Measurements from ENCODE around the gene PLXDC1.

Gene PLXDC1

GRCh38 chr17:39096508-39097149 lies 54.8 kb downstream of the PLXDC1 start:
- no peak for DNase-seq (ENCODE audit: low read depth)

GRCh38 chr17:39095309-39095686 lies 56.1 kb downstream of the PLXDC1 start:
- no peak for DNase-seq (ENCODE audit: low read depth)

GRCh38 chr17:39094607-39095308 lies 56.7 kb downstream of the PLXDC1 start:
- no peak for DNase-seq (ENCODE audit: low read depth)

GRCh38 chr17:39092692-39093230 lies 58.7 kb downstream of the PLXDC1 start:
- DNase-seq (ENCODE audit: low read depth), result no peak

GRCh38 chr17:39090908-39091665 lies 60.4 kb downstream of the PLXDC1 start:
- DNase-seq (ENCODE audit: low read depth), result no peak

GRCh38 chr17:39090400-39090799 lies 61.0 kb downstream of the PLXDC1 start:
- no peak for DNase-seq (ENCODE audit: low read depth)

GRCh38 chr17:39084558-39084957 lies 66.9 kb downstream of the PLXDC1 start:
- no peak for DNase-seq (ENCODE audit: low read depth)

- DNase-seq (ENCODE audit: low read depth), result no peak
These were observed 68.2 kb downstream of the PLXDC1 start for GRCh38 chr17:39083270-39083669.

- no peak for DNase-seq (ENCODE audit: low read depth)
These were observed 69.0 kb downstream of the PLXDC1 start for GRCh38 chr17:39082482-39082881.

GRCh38 chr17:39081851-39082250 lies 69.6 kb downstream of the PLXDC1 start:
- no peak for DNase-seq (ENCODE audit: low read depth)

- DNase-seq (ENCODE audit: low read depth), result no peak
These were observed 70.9 kb downstream of the PLXDC1 start for GRCh38 chr17:39080421-39081078.

GRCh38 chr17:39079836-39080235 lies 71.6 kb downstream of the PLXDC1 start:
- no peak for DNase-seq (ENCODE audit: low read depth)

GRCh38 chr17:39077866-39078265 lies 73.6 kb downstream of the PLXDC1 start:
- no peak for DNase-seq (ENCODE audit: low read depth)

- no peak for DNase-seq (ENCODE audit: low read depth)
These were observed 74.2 kb downstream of the PLXDC1 start for GRCh38 chr17:39077252-39077651.

GRCh38 chr17:39074676-39075075 lies 76.8 kb downstream of the PLXDC1 start:
- DNase-seq (ENCODE audit: low read depth), result no peak

GRCh38 chr17:39073916-39074315 lies 77.5 kb downstream of the PLXDC1 start:
- DNase-seq (ENCODE audit: low read depth), result no peak

GRCh38 chr17:39073353-39073752 lies 78.1 kb downstream of the PLXDC1 start:
- no peak for DNase-seq (ENCODE audit: low read depth)

GRCh38 chr17:39071573-39071972 lies 79.9 kb downstream of the PLXDC1 start:
- no peak for DNase-seq (ENCODE audit: low read depth)

GRCh38 chr17:39069114-39069756 lies 82.2 kb downstream of the PLXDC1 start:
- no peak for DNase-seq (ENCODE audit: low read depth)

GRCh38 chr17:39064819-39065218 lies 86.6 kb downstream of the PLXDC1 start:
- DNase-seq (ENCODE audit: low read depth), result no peak

- no peak for DNase-seq (ENCODE audit: low read depth)
These were observed 87.1 kb downstream of the PLXDC1 start for GRCh38 chr17:39064374-39064773.

GRCh38 chr17:39063681-39064069 lies 87.8 kb downstream of the PLXDC1 start:
- no peak for DNase-seq (ENCODE audit: low read depth)

Data from activated T-cell treated with anti-CD3 and anti-CD28 coated beads for 1 hour (primary cell).